ENCODE measurements around the gene CFAP20. TPM values are rescaled to one million over a fixed set of nuclear protein-coding genes. Genes with fewer than 3 reads are reported as not detected.
A peak's percentile ranks its signal among the peaks of the same experiment; 100 is the strongest.

The CFAP20 gene
- total and polyA plus RNA-seq, 2 of the 13 experiments (the other 11 are each of a cell fraction or from before 2014, with no cell fraction given), result 73.1 to 87.4 TPM

DNA sequence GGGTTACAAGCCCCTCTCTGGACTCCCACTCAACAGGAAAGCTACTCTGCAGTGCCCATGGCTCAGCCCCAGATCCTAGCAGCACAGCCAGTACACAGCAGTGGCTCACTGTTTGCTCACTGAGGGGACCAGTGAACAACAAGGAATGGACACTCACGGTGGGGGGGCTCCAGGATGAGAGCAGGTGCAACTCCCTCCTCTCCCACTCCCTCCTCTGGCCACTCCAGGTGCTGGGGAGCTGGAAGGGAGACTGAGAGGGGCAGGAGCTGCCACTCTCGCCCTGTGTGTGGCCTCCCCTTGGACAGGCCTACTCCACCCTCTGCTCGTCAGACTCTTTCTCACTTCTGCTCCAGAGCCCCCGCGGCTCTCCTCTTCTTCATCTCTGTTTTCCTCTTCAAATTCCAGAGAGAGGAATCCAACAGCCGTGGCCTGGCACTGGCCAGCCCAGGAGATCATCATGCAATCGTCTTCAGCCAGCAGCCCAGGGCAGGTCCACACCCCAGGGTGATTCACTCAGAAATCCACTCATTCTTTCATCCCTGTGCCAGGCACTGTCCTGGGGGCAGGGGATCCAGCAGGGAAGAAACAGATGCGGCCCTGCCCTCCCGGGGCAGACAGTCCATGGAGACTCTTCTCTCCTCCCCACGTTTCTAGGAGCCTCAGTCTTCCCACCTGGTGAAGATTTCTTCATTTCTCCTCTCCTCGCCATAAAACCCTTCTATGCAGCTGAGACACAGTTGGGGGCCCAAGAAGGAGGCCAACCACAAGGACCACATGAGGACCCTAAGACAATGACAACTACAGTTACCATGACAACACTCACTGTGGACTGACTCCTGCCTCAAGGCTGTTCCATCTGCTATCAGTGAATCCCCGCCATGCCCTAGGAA, 30.7 kb downstream of the CFAP20 start:
- CTCF ChIA-PET (ENCODE audit: low intra/inter-chr PET ratio, low total read pairs), result no interaction called here
- peaks cover 0 to 23% of the 10 kb centered on the region in 2 experiments; a peak in 2 of 5 replicates for H3K27me3 ChIP-seq (ENCODE audit: control insufficient read depth in 1 of 2, insufficient read depth in 2 of 2, low read length in 2 of 2)
- FAIRE-seq (no peak), DNase-seq (ENCODE audit: low spot score) (no peak), ATAC-seq (peak; percentile 20)
- 26% methylated on average over 12 of the region's 12 CpGs for WGBS (ENCODE audit: low lambda C conversion rate)
- TF ChIP-seq, protein P1, sequence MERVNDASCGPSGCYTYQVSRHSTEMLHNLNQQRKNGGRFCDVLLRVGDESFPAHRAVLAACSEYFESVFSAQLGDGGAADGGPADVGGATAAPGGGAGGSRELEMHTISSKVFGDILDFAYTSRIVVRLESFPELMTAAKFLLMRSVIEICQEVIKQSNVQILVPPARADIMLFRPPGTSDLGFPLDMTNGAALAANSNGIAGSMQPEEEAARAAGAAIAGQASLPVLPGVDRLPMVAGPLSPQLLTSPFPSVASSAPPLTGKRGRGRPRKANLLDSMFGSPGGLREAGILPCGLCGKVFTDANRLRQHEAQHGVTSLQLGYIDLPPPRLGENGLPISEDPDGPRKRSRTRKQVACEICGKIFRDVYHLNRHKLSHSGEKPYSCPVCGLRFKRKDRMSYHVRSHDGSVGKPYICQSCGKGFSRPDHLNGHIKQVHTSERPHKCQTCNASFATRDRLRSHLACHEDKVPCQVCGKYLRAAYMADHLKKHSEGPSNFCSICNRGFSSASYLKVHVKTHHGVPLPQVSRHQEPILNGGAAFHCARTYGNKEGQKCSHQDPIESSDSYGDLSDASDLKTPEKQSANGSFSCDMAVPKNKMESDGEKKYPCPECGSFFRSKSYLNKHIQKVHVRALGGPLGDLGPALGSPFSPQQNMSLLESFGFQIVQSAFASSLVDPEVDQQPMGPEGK (CRISPR knock-in tag; IDR thresholded peaks at IDR 0.05), result 0 out of 2 replicates have a peak, but pooled peaks have one; percentile 23
- TF ChIP-seq RFX1 (IDR thresholded peaks at IDR 0.05), result peak; percentile 59; the same call in 1 of the 2 replicates
- TF ChIP-seq, protein P2, sequence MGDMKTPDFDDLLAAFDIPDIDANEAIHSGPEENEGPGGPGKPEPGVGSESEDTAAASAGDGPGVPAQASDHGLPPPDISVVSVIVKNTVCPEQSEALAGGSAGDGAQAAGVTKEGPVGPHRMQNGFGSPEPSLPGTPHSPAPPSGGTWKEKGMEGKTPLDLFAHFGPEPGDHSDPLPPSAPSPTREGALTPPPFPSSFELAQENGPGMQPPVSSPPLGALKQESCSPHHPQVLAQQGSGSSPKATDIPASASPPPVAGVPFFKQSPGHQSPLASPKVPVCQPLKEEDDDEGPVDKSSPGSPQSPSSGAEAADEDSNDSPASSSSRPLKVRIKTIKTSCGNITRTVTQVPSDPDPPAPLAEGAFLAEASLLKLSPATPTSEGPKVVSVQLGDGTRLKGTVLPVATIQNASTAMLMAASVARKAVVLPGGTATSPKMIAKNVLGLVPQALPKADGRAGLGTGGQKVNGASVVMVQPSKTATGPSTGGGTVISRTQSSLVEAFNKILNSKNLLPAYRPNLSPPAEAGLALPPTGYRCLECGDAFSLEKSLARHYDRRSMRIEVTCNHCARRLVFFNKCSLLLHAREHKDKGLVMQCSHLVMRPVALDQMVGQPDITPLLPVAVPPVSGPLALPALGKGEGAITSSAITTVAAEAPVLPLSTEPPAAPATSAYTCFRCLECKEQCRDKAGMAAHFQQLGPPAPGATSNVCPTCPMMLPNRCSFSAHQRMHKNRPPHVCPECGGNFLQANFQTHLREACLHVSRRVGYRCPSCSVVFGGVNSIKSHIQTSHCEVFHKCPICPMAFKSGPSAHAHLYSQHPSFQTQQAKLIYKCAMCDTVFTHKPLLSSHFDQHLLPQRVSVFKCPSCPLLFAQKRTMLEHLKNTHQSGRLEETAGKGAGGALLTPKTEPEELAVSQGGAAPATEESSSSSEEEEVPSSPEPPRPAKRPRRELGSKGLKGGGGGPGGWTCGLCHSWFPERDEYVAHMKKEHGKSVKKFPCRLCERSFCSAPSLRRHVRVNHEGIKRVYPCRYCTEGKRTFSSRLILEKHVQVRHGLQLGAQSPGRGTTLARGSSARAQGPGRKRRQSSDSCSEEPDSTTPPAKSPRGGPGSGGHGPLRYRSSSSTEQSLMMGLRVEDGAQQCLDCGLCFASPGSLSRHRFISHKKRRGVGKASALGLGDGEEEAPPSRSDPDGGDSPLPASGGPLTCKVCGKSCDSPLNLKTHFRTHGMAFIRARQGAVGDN (CRISPR knock-in tag; IDR thresholded peaks at IDR 0.05), result peak; percentile 9; the same call in 1 of the 2 replicates
- TF ChIP-seq, protein P3, sequence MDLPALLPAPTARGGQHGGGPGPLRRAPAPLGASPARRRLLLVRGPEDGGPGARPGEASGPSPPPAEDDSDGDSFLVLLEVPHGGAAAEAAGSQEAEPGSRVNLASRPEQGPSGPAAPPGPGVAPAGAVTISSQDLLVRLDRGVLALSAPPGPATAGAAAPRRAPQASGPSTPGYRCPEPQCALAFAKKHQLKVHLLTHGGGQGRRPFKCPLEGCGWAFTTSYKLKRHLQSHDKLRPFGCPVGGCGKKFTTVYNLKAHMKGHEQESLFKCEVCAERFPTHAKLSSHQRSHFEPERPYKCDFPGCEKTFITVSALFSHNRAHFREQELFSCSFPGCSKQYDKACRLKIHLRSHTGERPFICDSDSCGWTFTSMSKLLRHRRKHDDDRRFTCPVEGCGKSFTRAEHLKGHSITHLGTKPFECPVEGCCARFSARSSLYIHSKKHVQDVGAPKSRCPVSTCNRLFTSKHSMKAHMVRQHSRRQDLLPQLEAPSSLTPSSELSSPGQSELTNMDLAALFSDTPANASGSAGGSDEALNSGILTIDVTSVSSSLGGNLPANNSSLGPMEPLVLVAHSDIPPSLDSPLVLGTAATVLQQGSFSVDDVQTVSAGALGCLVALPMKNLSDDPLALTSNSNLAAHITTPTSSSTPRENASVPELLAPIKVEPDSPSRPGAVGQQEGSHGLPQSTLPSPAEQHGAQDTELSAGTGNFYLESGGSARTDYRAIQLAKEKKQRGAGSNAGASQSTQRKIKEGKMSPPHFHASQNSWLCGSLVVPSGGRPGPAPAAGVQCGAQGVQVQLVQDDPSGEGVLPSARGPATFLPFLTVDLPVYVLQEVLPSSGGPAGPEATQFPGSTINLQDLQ (CRISPR knock-in tag; IDR thresholded peaks at IDR 0.05), result no peak
- TF ChIP-seq, protein P4, sequence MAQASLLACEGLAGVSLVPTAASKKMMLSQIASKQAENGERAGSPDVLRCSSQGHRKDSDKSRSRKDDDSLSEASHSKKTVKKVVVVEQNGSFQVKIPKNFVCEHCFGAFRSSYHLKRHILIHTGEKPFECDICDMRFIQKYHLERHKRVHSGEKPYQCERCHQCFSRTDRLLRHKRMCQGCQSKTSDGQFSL (CRISPR knock-in tag; IDR thresholded peaks at IDR 0.05), result 0 out of 2 replicates have a peak, but pooled peaks have one; percentile 49
- no peak overlapping the region for H3K4me3 ChIP-seq (replicated peaks in 1 of 3; ENCODE audit: insufficient read depth in 1 of 3, low read depth in 2 of 3, low read length in 3 of 3)
- H3K79me2 ChIP-seq (ENCODE audit: insufficient read depth, low read length), result no peaks in the 10 kb centered on the region
- H3K9me3 ChIP-seq (ENCODE audit: low read length), result no peaks in the 10 kb centered on the region
- H3K4me2 ChIP-seq (ENCODE audit: low read depth, low read length), result no peak overlapping the region
- intact Hi-C loops (cut with micrococcal nuclease; ENCODE audit: unreplicated experiment) (no loop called here), in situ Hi-C loops (cut with HindIII; ENCODE audit: extremely low pct_ligation_motif_present, low pct_unique_long_range_greater_than_20kb) (no loop called here)
- no peak overlapping the region for H3K9ac ChIP-seq (ENCODE audit: insufficient read depth, low read depth, low read length)
- POLR2A ChIA-PET, result interaction anchor here (1.0 kb wide), 1 partner anchor 31 kb away, joined by 4 read pairs; the partner anchor contains the start of gene CFAP20
- H3K36me3 ChIP-seq (replicated peaks in 1 of 2; ENCODE audit: control insufficient read depth in 1 of 2, insufficient read depth in 2 of 2, low read length in 2 of 2), result no peaks in the 10 kb centered on the region
- H3K27ac ChIP-seq (ENCODE audit: extremely low read length, insufficient read depth, low read length), result no peak overlapping the region
- H4K20me1 ChIP-seq (ENCODE audit: insufficient read depth, low read length), result no peaks in the 10 kb centered on the region
- H2AFZ ChIP-seq (ENCODE audit: low read length), result no peak overlapping the region
- H3K4me1 ChIP-seq (ENCODE audit: insufficient read depth, low read length), result peaks cover 20% of the 10 kb centered on the region
- BruUV-seq (replicated peaks), result no TSS peak

Measured in HepG2 (cell line).